Aorta (tissue), 5 donors: ENCODE measurements around the gene PDGFRB. TPM values are rescaled to one million over a fixed set of nuclear protein-coding genes. Genes with fewer than 3 reads are reported as not detected.
A peak's percentile ranks its signal among the peaks of the same experiment; 100 is the strongest.

Source experiments
- ATAC-seq: fragments of 200-7000 bp; cut with Tn5 transposase; one replicate; pipeline ENCODE4 v1.9.1; 2022; ENCODE audit warnings: moderate library complexity; ENCODE audit not compliant: low FRiP score
- DNase-seq, 2 donors: peaks; one replicate each; pipeline ENCODE4 v3.0.0-alpha.2; 2020
- H3K27ac ChIP-seq, 2 donors: one replicate each; pipeline ENCODE4 v1.5.1; 2013; ENCODE audit warnings: low read length in 2 of 2, mild to moderate bottlenecking in 2 of 2, moderate library complexity in 2 of 2, control low read depth in 1 of 2, inconsistent platforms in 1 of 2, low read depth in 1 of 2
- H3K27me3 ChIP-seq, 2 donors: one replicate each; pipeline ENCODE4 v1.6.1; 2013; ENCODE audit warnings: control low read depth in 1 of 2, low read length in 1 of 2, mild to moderate bottlenecking in 1 of 2, moderate library complexity in 1 of 2; ENCODE audit not compliant: insufficient read depth in 2 of 2, control insufficient read depth in 1 of 2
- H3K36me3 ChIP-seq, 2 donors: one replicate each; pipeline ENCODE4 v1.6.1; 2013; ENCODE audit warnings: control low read depth in 1 of 2, low read length in 1 of 2, mild to moderate bottlenecking in 1 of 2; ENCODE audit not compliant: insufficient read depth in 2 of 2, control insufficient read depth in 1 of 2
- H3K4me1 ChIP-seq, 2 donors: one replicate each; pipeline ENCODE4 v1.6.1; 2013; ENCODE audit warnings: low read length in 2 of 2, control low read depth in 1 of 2, mild to moderate bottlenecking in 1 of 2, moderate library complexity in 1 of 2; ENCODE audit not compliant: insufficient read depth in 2 of 2, control insufficient read depth in 1 of 2
- H3K4me3 ChIP-seq, 2 donors: one replicate each; pipeline ENCODE4 v1.5.1; 2013; ENCODE audit warnings: low read length in 2 of 2, control low read depth in 1 of 2, mild to moderate bottlenecking in 1 of 2
- H3K9me3 ChIP-seq: one replicate; pipeline ENCODE4 v1.6.1; 2013; ENCODE audit warnings: mild to moderate bottlenecking, low read length; ENCODE audit not compliant: control insufficient read depth
- WGBS, 2 donors: extraction: QIAGEN DNeasy Blood & Tissue Kit; methylation state at CpG; one replicate each; pipeline ENCODE4 v1.1.7; 2013; 5-methylcytosine and 5-hydroxymethylcytosine counted together
- intact Hi-C, 2 donors: fragments of 100-400 bp; cut with DNase I; formaldehyde crosslinking; loops; one replicate each; pipeline versions ENCODE4 v1.14.2 to v1.15.0; 2022
- polyA plus RNA-seq, 2 donors: library from polyadenylated mRNA; stranded (reverse); fragments of 200-250 nt; gene quantifications; one replicate each; pipeline ENCODE4 v1.2.3, GENCODE V29; 2013
- total RNA-seq, 2 donors: library from RNA; stranded (reverse); fragmentation: NEBNext Ultra II Directional; extraction: Animal tissue kit (Norgen Biotek cat#: 25700); gene quantifications; one replicate each; pipeline ENCODE4 v1.2.1, GENCODE V29; 2021
- donor health status: healthy with polysubstance abuse.
- donor health status: Bipolar disorder and iron deficiency.
- donor health status: DM: no; HTN: no; CAD: no.
- donor health status: DM: no; HTN: no; CAD: no.
- donor health status: DM: yes; HTN: yes; CAD: no.

Gene PDGFRB
- total and polyA plus RNA-seq, 4 donors, result 44.0 to 360 (median 285) TPM

GRCh38 chr5:150146862-150147601, 8.6 kb downstream of the PDGFRB start:
- Histone ChIP-seq H3K27me3 (no peaks in the 10 kb centered on the region), H3K36me3 (no peaks in the 10 kb centered on the region), H3K9me3 (no peaks in the 10 kb centered on the region), H3K4me3 (no peak overlapping the region), H3K4me1 (peaks cover 3% of the 10 kb centered on the region in 2 donors), H3K27ac (peak overlapping the region; percentile 6 to 81)
- WGBS, 2 donors, result 35 to 39% methylated on average over 13 to 14 of the region's 14 CpGs
- DNase-seq, result no peak
- intact Hi-C loops, result no loop called here
- no peak for ATAC-seq

DNA sequence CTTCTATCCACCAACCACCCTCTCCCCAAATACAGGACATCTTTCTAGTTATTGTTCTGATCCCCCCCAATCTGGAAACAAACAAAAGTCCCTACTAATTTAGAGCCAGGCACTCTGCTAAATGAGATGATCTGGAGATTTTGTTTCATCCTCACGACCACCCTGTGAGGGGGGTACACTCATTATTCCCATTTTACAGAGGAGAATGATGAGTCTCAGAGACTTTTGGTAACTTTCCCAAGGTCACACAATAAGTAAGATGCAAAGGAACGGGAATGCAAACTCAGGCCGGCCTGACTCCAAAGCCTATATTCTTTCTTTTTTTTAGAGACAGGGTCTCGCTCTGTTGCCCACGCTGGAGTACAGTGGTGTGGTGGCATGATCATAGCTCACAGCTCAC, 9.4 kb downstream of the PDGFRB start:
- no peaks in the 10 kb centered on the region for H3K27me3 ChIP-seq
- DNase-seq (no peak), ATAC-seq (no peak)
- H3K27ac ChIP-seq, result peak overlapping the region in 1 of 2 donors; percentile 81
- 80 to 81% methylated on average over 5 of the region's 5 CpGs for WGBS, 2 donors
- no peaks in the 10 kb centered on the region for H3K36me3 ChIP-seq
- H3K9me3 ChIP-seq, result no peaks in the 10 kb centered on the region
- intact Hi-C loops, result no loop called here
- H3K4me1 ChIP-seq, result peaks cover 3% of the 10 kb centered on the region in 2 donors
- no peak overlapping the region for H3K4me3 ChIP-seq

DNA sequence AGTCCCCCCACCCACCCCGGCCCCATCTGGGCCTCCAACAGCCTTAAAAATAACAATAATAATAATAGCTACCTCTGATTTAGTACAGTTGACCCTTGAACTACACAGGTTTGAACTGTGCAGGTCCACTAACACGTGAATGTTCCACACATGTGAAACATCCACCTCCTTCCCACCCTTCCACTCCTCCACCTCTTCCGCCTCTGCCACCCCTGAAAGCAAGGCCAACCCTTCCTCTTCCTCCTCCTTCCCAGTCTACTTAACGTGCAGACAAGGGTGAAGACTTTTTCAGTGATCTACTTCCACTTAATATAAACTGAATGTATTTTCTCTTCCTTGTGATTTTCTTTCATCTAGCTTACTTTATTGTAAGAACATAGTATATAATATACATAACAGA, 10.8 kb downstream of the PDGFRB start:
- intact Hi-C loops, result no loop called here
- Histone ChIP-seq H3K4me3 (no peak overlapping the region), H3K4me1 (peaks cover 0 to 3% of the 10 kb centered on the region in 2 donors), H3K36me3 (no peaks in the 10 kb centered on the region), H3K27me3 (no peaks in the 10 kb centered on the region), H3K9me3 (no peaks in the 10 kb centered on the region), H3K27ac (peak overlapping the region; percentile 64 to 87)
- ATAC-seq, result no peak
- 2 to 7% methylated on average over 4 of the region's 4 CpGs for WGBS, 2 donors
- DNase-seq, result no peak

GRCh38 chr5:150144246-150144801, 11.3 kb downstream of the PDGFRB start:
- intact Hi-C loops, result no loop called here
- 5 to 7% methylated on average over 14 of the region's 14 CpGs for WGBS, 2 donors
- ATAC-seq, result peak; percentile 53
- DNase-seq, result peak; percentile 75 to 88
- H3K27ac ChIP-seq, result peak overlapping the region; percentile 64 to 87
- no peaks in the 10 kb centered on the region for H3K36me3 ChIP-seq
- H3K4me1 ChIP-seq, result peaks cover 0 to 3% of the 10 kb centered on the region in 2 donors
- no peaks in the 10 kb centered on the region for H3K27me3 ChIP-seq
- H3K9me3 ChIP-seq, result no peaks in the 10 kb centered on the region
- H3K4me3 ChIP-seq, result no peak overlapping the region

DNA sequence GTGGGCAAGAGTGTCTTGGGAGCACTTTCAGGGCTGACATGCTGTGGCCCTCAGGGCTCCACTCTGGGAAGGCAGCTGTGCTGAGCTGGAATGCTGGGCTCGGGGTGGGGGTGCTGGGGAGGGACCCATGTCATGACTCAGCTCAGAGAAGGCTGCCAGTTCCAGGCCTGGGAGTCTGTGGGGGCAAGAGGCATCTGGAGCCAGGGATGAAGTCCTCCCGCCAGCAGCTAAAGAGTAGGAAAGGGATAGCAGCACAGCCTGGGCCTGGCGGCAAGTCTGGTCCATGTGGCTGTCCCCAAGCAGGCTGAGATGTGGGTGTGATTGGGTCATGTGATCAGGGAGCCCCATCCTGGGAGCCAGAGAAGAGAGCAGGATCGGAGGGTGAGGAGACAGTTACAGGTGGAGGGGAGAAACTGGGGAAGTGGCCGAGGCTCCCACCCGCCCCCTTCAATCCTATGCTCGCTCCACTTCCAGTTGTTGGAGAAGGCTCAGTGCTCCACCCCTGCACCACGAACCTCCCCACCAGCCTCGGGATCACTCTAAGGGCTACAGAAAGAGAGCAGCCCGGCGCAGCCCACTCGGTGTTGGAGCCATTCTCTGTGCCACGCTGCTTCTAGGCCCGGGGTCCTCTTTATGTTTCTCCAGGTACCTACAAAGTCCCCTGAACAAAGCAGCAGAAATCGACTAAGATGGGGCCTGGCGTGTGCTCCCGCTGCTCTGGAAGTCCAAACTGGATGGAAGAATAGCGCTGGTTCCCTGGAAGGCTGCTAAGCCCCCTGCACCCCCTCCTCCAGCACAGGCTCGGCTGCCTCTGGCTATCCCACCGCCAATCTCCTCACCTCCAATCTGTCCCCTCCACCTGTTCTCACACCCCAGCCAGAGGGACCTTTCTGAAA, 12.0 kb downstream of the PDGFRB start:
- Histone ChIP-seq H3K9me3 (no peaks in the 10 kb centered on the region), H3K36me3 (no peaks in the 10 kb centered on the region), H3K27ac (peak overlapping the region; percentile 32 to 87), H3K27me3 (no peaks in the 10 kb centered on the region), H3K4me3 (no peak overlapping the region), H3K4me1 (peaks cover 0 to 2% of the 10 kb centered on the region in 2 donors)
- ATAC-seq (peak; percentile 80), DNase-seq (peak; percentile 93 to 94)
- 9 to 10% methylated on average over 19 to 20 of the region's 20 CpGs for WGBS, 2 donors
- intact Hi-C loops, result no loop called here

- DNase-seq, result no peak
- H3K4me1 ChIP-seq, result peaks cover 0 to 2% of the 10 kb centered on the region in 2 donors
- H3K9me3 ChIP-seq, result no peaks in the 10 kb centered on the region
- intact Hi-C loops, result no loop called here
- no peak overlapping the region for H3K4me3 ChIP-seq
- WGBS, 2 donors, result 13 to 14% methylated on average over 4 of the region's 4 CpGs
- H3K27me3 ChIP-seq, result no peaks in the 10 kb centered on the region
- H3K36me3 ChIP-seq, result no peaks in the 10 kb centered on the region
- peak overlapping the region in 1 of 2 donors; percentile 87 for H3K27ac ChIP-seq
- peak; percentile 47 for ATAC-seq
Measured at GRCh38 chr5:150142959-150143349, 12.7 kb downstream of the PDGFRB start.

- no peak for ATAC-seq
- Histone ChIP-seq H3K27ac (peak overlapping the region; percentile 87 to 89), H3K9me3 (no peaks in the 10 kb centered on the region), H3K36me3 (no peaks in the 10 kb centered on the region), H3K27me3 (no peaks in the 10 kb centered on the region), H3K4me1 (peaks cover 0 to 2% of the 10 kb centered on the region in 2 donors), H3K4me3 (no peak overlapping the region)
- 34 to 36% methylated on average over 14 of the region's 14 CpGs for WGBS, 2 donors
- intact Hi-C loops, result no loop called here
- no peak for DNase-seq
Measured at GRCh38 chr5:150142185-150142958, 13.3 kb downstream of the PDGFRB start.

GRCh38 chr5:150141544-150142184, 14.0 kb downstream of the PDGFRB start:
- H3K27ac ChIP-seq, result peak overlapping the region; percentile 84 to 89
- no peak for ATAC-seq
- no peak overlapping the region for H3K4me3 ChIP-seq

More at GRCh38 chr5:150141544-150142184, 14.0 kb downstream of the PDGFRB start:
- Histone ChIP-seq H3K27me3 (no peaks in the 10 kb centered on the region), H3K9me3 (no peaks in the 10 kb centered on the region), H3K36me3 (no peaks in the 10 kb centered on the region), H3K4me1 (peaks cover 0 to 2% of the 10 kb centered on the region in 2 donors)
- whole genome bisulfite sequencing, 2 donors, result 35 to 37% methylated on average over 9 of the region's 9 CpGs
- no peak for DNase-seq
- intact Hi-C loops, result no loop called here
